Astrocyte (in vitro differentiated cells and primary cell): ENCODE results near the gene PKD2L2.

Experiments used
- EZH2 ChIP-seq: IDR thresholded peaks from 2 replicates; pipeline ENCODE4 v1.6.1; 2012; ENCODE audit warnings: mild to moderate bottlenecking, low read length, inconsistent platforms; ENCODE audit not compliant: insufficient read depth
- TF ChIP-seq, protein P1 (sequence below): IDR thresholded peaks from 2 replicates; pipeline ENCODE4 v1.5.1; 2011; ENCODE audit warnings: low read depth, mild to moderate bottlenecking, inconsistent platforms, low read length, moderate library complexity; ENCODE audit not compliant: insufficient read depth

DNA sequence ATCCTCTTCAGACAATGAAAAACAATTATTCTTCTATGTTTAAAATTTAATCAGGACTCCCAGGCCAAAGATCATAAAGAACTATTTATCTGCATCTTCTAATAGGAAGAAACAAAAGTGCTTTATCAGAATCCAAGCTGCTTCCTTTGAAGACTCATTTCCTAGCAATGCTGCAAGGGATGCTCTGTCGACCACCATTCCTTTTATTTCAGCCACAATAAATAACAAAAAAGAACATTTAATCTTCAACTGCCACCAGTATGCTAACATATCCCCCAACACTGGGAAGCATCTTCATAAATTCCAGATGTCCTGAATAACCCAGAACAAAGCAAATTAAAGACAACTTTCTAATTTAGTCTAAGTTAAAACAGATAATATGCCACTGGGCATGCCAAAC is 68.7 kb downstream of the PKD2L2 start:
- TF ChIP-seq, protein P1, sequence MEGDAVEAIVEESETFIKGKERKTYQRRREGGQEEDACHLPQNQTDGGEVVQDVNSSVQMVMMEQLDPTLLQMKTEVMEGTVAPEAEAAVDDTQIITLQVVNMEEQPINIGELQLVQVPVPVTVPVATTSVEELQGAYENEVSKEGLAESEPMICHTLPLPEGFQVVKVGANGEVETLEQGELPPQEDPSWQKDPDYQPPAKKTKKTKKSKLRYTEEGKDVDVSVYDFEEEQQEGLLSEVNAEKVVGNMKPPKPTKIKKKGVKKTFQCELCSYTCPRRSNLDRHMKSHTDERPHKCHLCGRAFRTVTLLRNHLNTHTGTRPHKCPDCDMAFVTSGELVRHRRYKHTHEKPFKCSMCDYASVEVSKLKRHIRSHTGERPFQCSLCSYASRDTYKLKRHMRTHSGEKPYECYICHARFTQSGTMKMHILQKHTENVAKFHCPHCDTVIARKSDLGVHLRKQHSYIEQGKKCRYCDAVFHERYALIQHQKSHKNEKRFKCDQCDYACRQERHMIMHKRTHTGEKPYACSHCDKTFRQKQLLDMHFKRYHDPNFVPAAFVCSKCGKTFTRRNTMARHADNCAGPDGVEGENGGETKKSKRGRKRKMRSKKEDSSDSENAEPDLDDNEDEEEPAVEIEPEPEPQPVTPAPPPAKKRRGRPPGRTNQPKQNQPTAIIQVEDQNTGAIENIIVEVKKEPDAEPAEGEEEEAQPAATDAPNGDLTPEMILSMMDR, result no peak
- no peak for TF ChIP-seq EZH2
